SHP77 treated with DMSO at 0.1 percent for 48 hours (cell line): ENCODE results near the gene KIF21A.

Source experiments
- DNase-seq: peaks from one replicate; lab custom pipeline; 2025; lab: John Stamatoyannopoulos, UW

KIF21A gene

GRCh38 chr12:39440101-39440500 lies 2.8 kb downstream of the KIF21A start:
- DNase-seq, result no peak

GRCh38 chr12:39435531-39435930 lies 7.4 kb downstream of the KIF21A start:
- no peak for DNase-seq

- no peak for DNase-seq
Observed at GRCh38 chr12:39431797-39432196, 11.1 kb downstream of the KIF21A start.

- DNase-seq, result no peak
Observed at GRCh38 chr12:39431002-39431796, 11.7 kb downstream of the KIF21A start.

GRCh38 chr12:39429809-39430208 lies 13.1 kb downstream of the KIF21A start:
- no peak for DNase-seq

GRCh38 chr12:39427360-39427808 lies 15.5 kb downstream of the KIF21A start:
- DNase-seq, result no peak

- no peak for DNase-seq
Observed at GRCh38 chr12:39426636-39427240, 16.2 kb downstream of the KIF21A start.

GRCh38 chr12:39420043-39420442 lies 22.9 kb downstream of the KIF21A start:
- no peak for DNase-seq

GRCh38 chr12:39419471-39419870 lies 23.4 kb downstream of the KIF21A start:
- no peak for DNase-seq

- DNase-seq, result no peak
Observed at GRCh38 chr12:39417916-39418315, 25.0 kb downstream of the KIF21A start.

- no peak for DNase-seq
Observed at GRCh38 chr12:39413836-39414771, 28.8 kb downstream of the KIF21A start.

- no peak for DNase-seq
Observed at GRCh38 chr12:39412210-39412609, 30.7 kb downstream of the KIF21A start.

GRCh38 chr12:39406262-39406661 lies 36.7 kb downstream of the KIF21A start:
- DNase-seq, result no peak

- DNase-seq, result no peak
Observed at GRCh38 chr12:39405580-39405979, 37.3 kb downstream of the KIF21A start.

- DNase-seq, result no peak
Observed at GRCh38 chr12:39404000-39404399, 38.9 kb downstream of the KIF21A start.

GRCh38 chr12:39403376-39403775 lies 39.5 kb downstream of the KIF21A start:
- DNase-seq, result no peak

- DNase-seq, result no peak
Observed at GRCh38 chr12:39402922-39403321, 40.0 kb downstream of the KIF21A start.

GRCh38 chr12:39401459-39401858 lies 41.5 kb downstream of the KIF21A start:
- DNase-seq, result no peak

GRCh38 chr12:39395866-39396265 lies 47.1 kb downstream of the KIF21A start:
- no peak for DNase-seq

- DNase-seq, result no peak
Observed at GRCh38 chr12:39393890-39394289, 49.0 kb downstream of the KIF21A start.

GRCh38 chr12:39393179-39393578 lies 49.7 kb downstream of the KIF21A start:
- no peak for DNase-seq

- DNase-seq, result no peak
Observed at GRCh38 chr12:39392154-39392925, 50.6 kb downstream of the KIF21A start.
